ENCODE results near the gene SNCAIP.

GRCh38 chr5:122310889-122311288 lies 1.1 kb upstream of the SNCAIP start:
- TF ChIP-seq CTCF (IDR thresholded peaks at IDR 0.05) (no peak), POLR2A (IDR thresholded peaks at IDR 0.05) (no peak)

Data from lower leg skin (tissue), 3 donors.